Posterior cingulate gyrus (tissue), 11 donors: Measurements from ENCODE around the gene BPIFB3.

ENCODE experiments used
- DNase-seq, 10 donors: peaks; one replicate each; pipeline versions ENCODE4 v3.0.0 to v3.0.0-alpha.2; 2020 to 2021; ENCODE audit warnings: mixed read lengths in 3 of 10
- intact Hi-C: fragments of 100-400 bp; cut with DNase I; formaldehyde crosslinking; loops from one replicate; pipeline ENCODE4 v1.15.1; 2023

Gene BPIFB3

GRCh38 chr20:33076662-33077372 is 23.1 kb downstream of the BPIFB3 start:
- DNase-seq, result peak in 2 of 10 donors; percentile 35 to 78
- intact Hi-C loops, result loop anchor here (5.0 kb wide), 1 partner anchor 175 kb away; no protein-coding TSS in a partner anchor

- intact Hi-C loops, result loop anchor here (5.0 kb wide), 1 partner anchor 177 kb away; no protein-coding TSS in a partner anchor
- DNase-seq, result peak in 1 of 10 donors; percentile 51
Measured at GRCh38 chr20:33079259-33079658, 25.6 kb downstream of the BPIFB3 start, which contains the start of gene BPIFB4. Gene BPIFB4, plus strand, starts transcription at chr20:33079643. Its CDS starts 1,884 bp downstream, at chr20:33081527.

GRCh38 chr20:33081411-33082154 is 27.9 kb downstream of the BPIFB3 start:
- intact Hi-C loops, result no loop called here
- DNase-seq, result no peak

- intact Hi-C loops, result no loop called here
- DNase-seq, result no peak
Measured at GRCh38 chr20:33082546-33082945, 28.8 kb downstream of the BPIFB3 start.

GRCh38 chr20:33083544-33084340 is 30.0 kb downstream of the BPIFB3 start:
- peak in 2 of 10 donors; percentile 57 to 62 for DNase-seq
- intact Hi-C loops, result no loop called here

GRCh38 chr20:33084722-33085121 is 31.0 kb downstream of the BPIFB3 start:
- intact Hi-C loops, result no loop called here
- DNase-seq, result peak in 1 of 10 donors; percentile 57

GRCh38 chr20:33086052-33086722 is 32.5 kb downstream of the BPIFB3 start:
- intact Hi-C loops, result no loop called here

GRCh38 chr20:33091147-33091546 is 37.4 kb downstream of the BPIFB3 start:
- intact Hi-C loops, result no loop called here
- DNase-seq, result no peak

More at GRCh38 chr20:33086052-33086722, 32.5 kb downstream of the BPIFB3 start:
- peak in 1 of 10 donors; percentile 46 for DNase-seq

GRCh38 chr20:33091693-33092092 is 38.0 kb downstream of the BPIFB3 start:
- intact Hi-C loops, result no loop called here
- DNase-seq, result no peak

GRCh38 chr20:33092361-33092760 is 38.7 kb downstream of the BPIFB3 start:
- intact Hi-C loops, result no loop called here
- no peak for DNase-seq

- no peak for DNase-seq
- intact Hi-C loops, result no loop called here
Measured at GRCh38 chr20:33093074-33093473, 39.4 kb downstream of the BPIFB3 start.

GRCh38 chr20:33093582-33093981 is 39.9 kb downstream of the BPIFB3 start:
- intact Hi-C loops, result no loop called here
- no peak for DNase-seq

- intact Hi-C loops, result no loop called here
- no peak for DNase-seq
Measured at GRCh38 chr20:33095249-33095648, 41.5 kb downstream of the BPIFB3 start.

- intact Hi-C loops, result loop anchor here (1.0 to 2.0 kb wide), 3 partner anchors 194 to 305 kb away; no protein-coding TSS in a partner anchor
Measured at GRCh38 chr20:33095902-33096584, 42.3 kb downstream of the BPIFB3 start.

GRCh38 chr20:33097001-33097400 is 43.3 kb downstream of the BPIFB3 start:
- intact Hi-C loops, result loop anchor here (2.0 kb wide), 1 partner anchor 306 kb away; no protein-coding TSS in a partner anchor
- DNase-seq, result no peak

More at GRCh38 chr20:33095902-33096584, 42.3 kb downstream of the BPIFB3 start:
- peak in 7 of 10 donors; percentile 25 to 92 (median 66) for DNase-seq

GRCh38 chr20:33099843-33100538 is 46.3 kb downstream of the BPIFB3 start:
- DNase-seq, result no peak
- intact Hi-C loops, result no loop called here

GRCh38 chr20:33103556-33103955 is 49.9 kb downstream of the BPIFB3 start:
- intact Hi-C loops, result no loop called here
- no peak for DNase-seq

GRCh38 chr20:33104336-33104735 is 50.6 kb downstream of the BPIFB3 start:
- DNase-seq, result no peak
- intact Hi-C loops, result no loop called here
